Muscle layer of colon (tissue), 2 donors: ENCODE results near the gene RBFOX2.
"Not testable (repeated sequence)": the region's sequence is repeated elsewhere in the genome, so short reads cannot be mapped to it uniquely, and the experiment has no call there.

Source experiments
- H3K27ac ChIP-seq: one replicate; pipeline ENCODE4 v1.7.0; 2013; ENCODE audit warnings: low read depth, mild to moderate bottlenecking, low read length, moderate library complexity
- H3K27me3 ChIP-seq, 2 donors: one replicate each; pipeline ENCODE4 v1.7.0; 2013; ENCODE audit warnings: low read length in 2 of 2, mild to moderate bottlenecking in 2 of 2; ENCODE audit not compliant: insufficient read depth in 2 of 2, control insufficient read depth in 1 of 2
- H3K36me3 ChIP-seq: one replicate; pipeline ENCODE4 v1.7.0; 2013; ENCODE audit warnings: mild to moderate bottlenecking, low read length; ENCODE audit not compliant: insufficient read depth
- H3K4me1 ChIP-seq: one replicate; pipeline ENCODE4 v1.7.0; 2013; ENCODE audit warnings: mild to moderate bottlenecking, low read length; ENCODE audit not compliant: insufficient read depth
- H3K4me3 ChIP-seq, 2 donors: one replicate each; pipeline ENCODE4 v1.7.0; 2013; ENCODE audit warnings: low read length in 2 of 2, low read depth in 1 of 2, mild to moderate bottlenecking in 1 of 2, moderate library complexity in 1 of 2
- H3K9ac ChIP-seq: one replicate; pipeline ENCODE4 v1.7.0; 2013; ENCODE audit warnings: low read length
- H3K9me3 ChIP-seq: one replicate; pipeline ENCODE4 v1.7.0; 2013; ENCODE audit warnings: mild to moderate bottlenecking, low read length
- donor health status: abdominal sarcoma.
- donor health status: Adenocarcinoma of cecum.

RBFOX2 gene

DNA sequence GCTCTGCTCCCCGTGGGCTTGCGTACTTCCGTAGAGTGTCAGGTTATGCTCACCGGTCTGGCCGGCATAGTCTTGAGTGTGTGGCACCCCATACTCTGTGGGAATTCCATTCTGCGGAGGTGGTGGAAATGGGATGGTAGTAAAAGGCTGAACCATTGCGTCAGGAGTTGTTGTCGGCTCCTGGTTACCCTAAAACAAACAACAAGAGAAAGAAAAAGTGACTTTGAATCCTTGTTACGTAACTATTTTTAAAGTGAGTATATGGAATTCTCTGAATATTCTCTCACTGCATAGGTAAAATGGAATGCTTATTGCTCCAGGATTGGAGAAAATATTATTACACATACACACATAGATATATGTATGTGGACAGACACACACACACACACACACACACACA lies 218.8 kb downstream of the RBFOX2 start:
- Histone ChIP-seq H3K36me3 (peaks cover 17% of the 10 kb centered on the region), H3K27me3 (no peaks in the 10 kb centered on the region), H3K9ac (no peak overlapping the region), H3K4me3 (no peak overlapping the region), H3K4me1 (no peaks in the 10 kb centered on the region), H3K9me3 (no peaks in the 10 kb centered on the region), H3K27ac (no peak overlapping the region)

DNA sequence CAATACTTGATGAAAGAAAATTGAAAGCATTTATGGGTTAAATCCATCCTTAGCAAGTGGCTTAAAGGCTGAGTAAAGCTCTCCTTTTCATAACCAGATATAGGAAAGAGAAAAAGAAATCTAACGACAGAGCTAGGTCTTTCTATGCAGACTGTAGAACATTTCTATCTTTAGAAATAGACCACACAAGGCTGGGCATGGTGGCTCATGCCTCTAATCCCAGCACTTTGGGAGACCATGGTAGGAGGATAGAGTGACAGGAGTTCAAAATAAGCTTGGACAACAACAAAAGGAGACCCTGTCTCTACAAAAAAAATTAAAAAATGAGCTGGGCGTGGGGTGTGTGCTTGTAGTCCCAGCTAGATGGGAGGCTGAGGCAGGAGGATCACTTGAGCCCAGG lies 220.2 kb downstream of the RBFOX2 start:
- Histone ChIP-seq H3K4me1 (no peaks in the 10 kb centered on the region), H3K27me3 (no peaks in the 10 kb centered on the region), H3K9me3 (no peaks in the 10 kb centered on the region), H3K36me3 (peaks cover 17% of the 10 kb centered on the region), H3K27ac (no peak overlapping the region), H3K9ac (no peak overlapping the region), H3K4me3 (no peak overlapping the region)

DNA sequence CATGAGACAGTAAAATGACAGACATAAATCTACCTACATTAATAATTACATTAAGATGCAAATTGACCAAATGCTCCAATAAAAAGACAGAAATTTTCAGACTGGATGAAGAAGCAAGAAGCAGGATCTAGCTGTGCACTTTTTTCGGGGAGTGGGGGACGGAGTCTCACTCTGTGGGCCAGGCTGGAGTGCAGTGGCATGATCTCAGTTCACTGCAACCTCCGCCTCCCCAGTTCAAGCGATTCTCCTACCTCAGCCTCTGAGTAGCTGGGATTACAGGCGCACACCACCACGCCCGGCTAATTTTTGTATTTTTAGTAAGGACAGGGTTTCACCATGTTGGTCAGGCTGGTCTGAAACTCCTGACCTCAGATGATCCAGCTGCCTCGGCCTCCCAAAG lies 222.0 kb downstream of the RBFOX2 start:
- peaks cover 10% of the 10 kb centered on the region for H3K4me1 ChIP-seq
- H3K9ac ChIP-seq, H3K27me3 ChIP-seq, H3K9me3 ChIP-seq, H3K27ac ChIP-seq, H3K4me3 ChIP-seq: not testable (repeated sequence)
- H3K36me3 ChIP-seq = peaks cover 21% of the 10 kb centered on the region

DNA sequence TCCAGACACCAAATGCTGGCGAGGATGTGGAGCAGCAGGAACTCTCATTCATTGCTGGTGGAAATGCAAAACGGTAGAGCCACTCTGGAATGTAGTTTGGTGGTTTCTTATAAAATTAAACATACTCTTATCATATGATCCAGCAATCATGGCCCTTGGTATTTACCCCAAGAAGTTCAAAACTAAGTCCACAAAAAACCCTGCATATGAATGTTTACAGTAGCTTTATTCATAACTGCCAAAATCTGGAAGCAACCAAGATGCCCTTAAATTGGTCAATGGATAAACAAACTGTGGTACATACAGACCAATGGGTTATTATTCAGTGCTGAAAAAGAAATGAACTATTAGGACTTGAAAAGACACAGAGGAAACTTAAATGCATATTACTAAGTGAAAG lies 223.2 kb downstream of the RBFOX2 start:
- no peak overlapping the region for H3K27ac ChIP-seq
- no peaks in the 10 kb centered on the region for H3K9me3 ChIP-seq
- H3K27me3 ChIP-seq = no peaks in the 10 kb centered on the region
- H3K9ac ChIP-seq = no peak overlapping the region
- peaks cover 21% of the 10 kb centered on the region for H3K36me3 ChIP-seq
- peaks cover 19% of the 10 kb centered on the region for H3K4me1 ChIP-seq
- H3K4me3 ChIP-seq = no peak overlapping the region

DNA sequence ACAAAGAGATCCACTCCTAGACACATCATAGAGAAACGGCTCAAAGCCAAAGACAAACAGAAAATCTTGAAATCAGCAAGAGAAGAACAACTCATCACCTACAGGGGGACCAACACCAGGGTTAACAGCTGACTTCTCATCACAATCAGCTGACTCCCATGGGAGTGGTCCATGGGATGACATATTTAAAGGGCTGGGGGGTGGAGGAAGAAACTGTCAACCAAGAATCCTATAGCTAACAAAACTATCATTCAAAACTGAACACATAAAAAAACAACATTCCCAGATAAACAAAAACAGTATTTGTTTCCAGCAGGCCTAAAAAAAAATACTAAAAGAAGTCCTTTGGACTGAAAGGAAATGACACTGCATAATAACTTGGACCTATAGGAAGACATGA lies 224.2 kb downstream of the RBFOX2 start:
- Histone ChIP-seq H3K4me1 (peaks cover 27% of the 10 kb centered on the region), H3K27me3 (no peaks in the 10 kb centered on the region), H3K9ac (no peak overlapping the region), H3K9me3 (no peaks in the 10 kb centered on the region), H3K4me3 (no peak overlapping the region), H3K27ac (no peak overlapping the region), H3K36me3 (peaks cover 16% of the 10 kb centered on the region)

DNA sequence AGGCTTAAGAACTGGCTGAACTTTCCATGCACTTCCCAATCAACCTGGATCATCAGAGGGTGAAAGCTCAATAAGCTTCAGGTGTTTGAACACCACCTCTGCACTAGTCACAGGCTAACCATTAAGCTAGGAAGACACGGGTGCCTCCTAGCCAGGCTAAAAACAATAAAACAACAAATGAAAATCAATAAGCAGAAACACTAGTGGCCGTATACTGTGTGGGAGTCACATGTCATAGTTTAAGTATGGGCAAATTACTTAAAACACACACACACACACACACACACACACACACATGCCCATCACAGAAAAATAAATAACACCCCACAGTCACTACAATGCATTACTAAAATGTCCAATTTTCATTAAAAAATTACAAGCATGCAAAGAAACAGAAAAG lies 225.7 kb downstream of the RBFOX2 start:
- Histone ChIP-seq H3K9ac (no peak overlapping the region), H3K9me3 (no peaks in the 10 kb centered on the region), H3K36me3 (peaks cover 4% of the 10 kb centered on the region), H3K4me1 (peaks cover 34% of the 10 kb centered on the region), H3K4me3 (no peak overlapping the region), H3K27ac (no peak overlapping the region), H3K27me3 (no peaks in the 10 kb centered on the region)

DNA sequence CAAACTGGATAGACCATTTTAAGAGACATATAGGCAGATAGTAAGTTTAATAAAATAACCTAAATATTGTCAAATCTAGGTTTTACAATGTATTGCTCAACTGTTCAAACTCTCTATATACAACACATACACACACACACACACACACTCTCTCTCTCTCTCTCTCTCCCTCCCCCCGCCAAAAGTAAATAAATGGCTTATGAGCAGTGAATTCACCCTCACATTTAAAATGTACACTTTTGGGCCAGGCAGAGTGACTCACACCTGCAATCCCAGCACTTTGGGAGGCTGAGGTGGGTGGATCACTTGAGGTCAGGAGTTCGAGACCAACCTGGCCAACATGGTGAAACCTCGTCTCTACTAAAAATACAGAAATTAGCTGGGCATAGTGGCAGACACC lies 227.3 kb downstream of the RBFOX2 start:
- H3K27me3 ChIP-seq, H3K27ac ChIP-seq, H3K4me3 ChIP-seq, H3K9ac ChIP-seq, H3K36me3 ChIP-seq, H3K9me3 ChIP-seq: not testable (repeated sequence)
- H3K4me1 ChIP-seq = peaks cover 34% of the 10 kb centered on the region

DNA sequence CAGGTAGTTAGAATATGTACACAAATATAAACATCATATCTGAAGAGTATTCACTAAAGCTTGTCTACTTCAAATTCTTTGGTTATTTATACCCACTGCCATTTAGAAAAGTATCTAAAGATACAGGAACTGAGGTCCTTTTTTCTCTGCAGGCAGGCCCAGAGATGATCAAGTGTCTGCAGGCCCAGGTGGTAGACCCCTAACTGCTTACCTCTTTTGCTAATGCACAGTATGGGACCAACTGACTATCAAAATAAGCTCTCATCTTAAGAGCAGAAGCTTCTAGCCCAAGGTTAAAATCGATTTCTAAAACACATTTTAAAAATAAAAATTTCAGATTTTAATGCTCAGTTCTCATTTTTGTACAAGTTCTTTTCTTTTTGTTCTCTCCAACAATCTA lies 229.5 kb downstream of the RBFOX2 start:
- H3K4me1 ChIP-seq = peaks cover 34% of the 10 kb centered on the region
- no peak overlapping the region for H3K4me3 ChIP-seq
- H3K27ac ChIP-seq = no peak overlapping the region
- H3K36me3 ChIP-seq = peaks cover 4% of the 10 kb centered on the region
- no peaks in the 10 kb centered on the region for H3K27me3 ChIP-seq
- no peak overlapping the region for H3K9ac ChIP-seq
- H3K9me3 ChIP-seq = no peaks in the 10 kb centered on the region

DNA sequence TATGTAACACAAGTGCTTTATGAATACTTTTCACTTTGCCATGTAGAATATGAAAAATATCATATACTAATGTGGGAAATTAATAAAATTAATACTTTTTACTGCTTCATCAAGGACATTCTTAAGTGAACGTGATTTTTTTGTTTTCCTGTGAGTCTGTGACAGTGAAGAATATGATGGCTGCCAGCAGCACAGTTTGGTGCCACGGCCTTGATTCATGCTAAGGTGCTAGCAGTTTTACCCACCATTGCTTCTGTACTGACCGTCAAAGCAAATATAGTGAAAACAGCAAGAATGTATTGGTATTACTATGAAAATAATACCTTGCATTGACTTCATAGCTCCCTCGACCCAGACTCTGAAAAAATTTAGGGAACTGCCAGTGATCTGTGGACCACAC lies 231.2 kb downstream of the RBFOX2 start:
- H3K27me3 ChIP-seq = no peaks in the 10 kb centered on the region
- no peak overlapping the region for H3K27ac ChIP-seq

DNA sequence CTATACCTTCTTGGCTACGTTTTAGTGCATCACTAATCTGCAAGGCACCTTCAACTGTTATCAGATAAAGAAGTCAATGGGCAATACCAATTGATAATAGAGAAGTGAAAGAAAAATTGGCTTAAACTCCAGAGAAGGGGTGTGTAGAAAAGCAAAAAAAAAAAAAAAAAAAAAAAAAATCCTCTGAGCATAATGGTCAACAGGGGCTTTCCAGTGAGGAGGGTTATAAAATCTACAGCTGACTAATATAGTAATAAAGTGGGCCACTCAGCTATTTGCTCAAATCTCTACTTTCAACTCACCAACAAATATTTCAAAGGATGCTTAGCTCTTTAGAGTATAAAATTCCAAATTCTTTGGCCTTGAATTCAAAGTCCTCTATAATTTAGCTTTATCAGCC lies 233.1 kb downstream of the RBFOX2 start:
- Histone ChIP-seq H3K27ac (no peak overlapping the region), H3K9me3 (no peaks in the 10 kb centered on the region), H3K9ac (no peak overlapping the region), H3K4me1 (peaks cover 15% of the 10 kb centered on the region), H3K4me3 (no peak overlapping the region), H3K27me3 (no peaks in the 10 kb centered on the region), H3K36me3 (no peaks in the 10 kb centered on the region)

More for the DNA sequence above, 231.2 kb downstream of the RBFOX2 start:
- H3K9me3 ChIP-seq = no peaks in the 10 kb centered on the region
- H3K4me1 ChIP-seq = peaks cover 28% of the 10 kb centered on the region
- H3K9ac ChIP-seq = no peak overlapping the region
- H3K4me3 ChIP-seq = no peak overlapping the region
- H3K36me3 ChIP-seq = peaks cover 3% of the 10 kb centered on the region

DNA sequence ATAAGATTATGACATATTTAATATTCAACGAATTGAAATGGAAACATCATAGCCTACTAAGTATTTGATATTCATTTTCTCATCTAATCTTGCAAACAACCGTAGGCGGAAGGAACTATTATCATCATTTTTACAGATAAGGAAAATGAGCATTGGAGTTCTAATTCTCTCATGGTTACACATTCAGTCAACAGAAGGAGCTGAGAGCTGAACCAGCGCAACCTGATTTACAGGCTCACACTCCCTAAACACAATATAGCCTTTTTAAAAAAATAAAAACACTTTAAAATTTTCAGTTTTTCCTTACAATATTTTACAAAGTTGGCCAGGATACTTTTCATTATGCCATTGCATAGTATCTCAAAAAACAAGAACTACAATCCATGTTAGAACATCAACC lies 236.1 kb downstream of the RBFOX2 start:
- H3K27ac ChIP-seq = no peak overlapping the region
- no peaks in the 10 kb centered on the region for H3K9me3 ChIP-seq
- H3K27me3 ChIP-seq = no peaks in the 10 kb centered on the region
- no peaks in the 10 kb centered on the region for H3K4me1 ChIP-seq
- no peaks in the 10 kb centered on the region for H3K36me3 ChIP-seq
- H3K4me3 ChIP-seq = no peak overlapping the region
- H3K9ac ChIP-seq = no peak overlapping the region

DNA sequence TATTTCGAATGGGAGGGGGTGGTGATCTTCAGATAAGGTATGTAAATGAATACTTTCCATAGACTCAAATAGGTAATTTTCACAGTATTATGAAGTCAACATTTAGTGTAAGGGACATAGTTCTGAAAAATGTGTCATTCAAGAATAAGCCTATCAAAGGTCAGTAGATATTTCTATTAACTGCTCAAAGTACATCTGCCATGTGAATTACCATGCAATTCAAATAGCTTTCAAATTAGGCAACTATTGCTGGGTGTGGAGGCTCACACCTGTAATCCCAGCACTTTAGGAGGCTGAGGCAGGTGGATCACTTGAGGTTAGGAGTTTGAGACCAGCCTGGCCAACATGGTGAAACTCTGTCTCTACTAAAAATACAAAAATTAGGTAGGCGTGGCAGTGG lies 236.8 kb downstream of the RBFOX2 start:
- H3K9me3 ChIP-seq, H3K27ac ChIP-seq, H3K9ac ChIP-seq, H3K36me3 ChIP-seq, H3K4me3 ChIP-seq, H3K27me3 ChIP-seq, H3K4me1 ChIP-seq: not testable (repeated sequence)
